GM12878 (cell line): ENCODE data around the gene MYL12A.

ENCODE experiments used
- HDAC6 ChIP-seq: fragments of 200-600 bp; sonication (generic); IDR thresholded peaks from one replicate; pipeline ENCODE4 v1.8.0; 2017; ENCODE audit warnings: antibody characterized with exemption; ENCODE audit not compliant: unreplicated experiment
- POLR2A ChIP-seq: IDR thresholded peaks from 2 replicates; pipeline ENCODE4 v1.6.1; 2011; ENCODE audit warnings: low read depth, mild to moderate bottlenecking, low read length
- RAD21 ChIP-seq: IDR thresholded peaks from 2 replicates; pipeline ENCODE4 v1.6.1; 2011; ENCODE audit warnings: mild to moderate bottlenecking, low read depth, low read length, moderate library complexity; ENCODE audit not compliant: insufficient read depth
- TF ChIP-seq, protein P1 (sequence below), 3 experiments: IDR thresholded peaks in 2 of 3; conservative IDR thresholded peaks in 1 of 3; 2 replicates each; pipeline ENCODE4 v1.5.1; 2011; ENCODE audit warnings: low read depth in 3 of 3, low read length in 3 of 3, mild to moderate bottlenecking in 3 of 3, control low read depth in 2 of 3, moderate library complexity in 2 of 3, inconsistent platforms in 1 of 3, mixed read lengths in 1 of 3; ENCODE audit not compliant: control insufficient read depth in 2 of 3, insufficient read depth in 1 of 3; ENCODE audit errors: extremely low read depth in 1 of 3

DNA sequence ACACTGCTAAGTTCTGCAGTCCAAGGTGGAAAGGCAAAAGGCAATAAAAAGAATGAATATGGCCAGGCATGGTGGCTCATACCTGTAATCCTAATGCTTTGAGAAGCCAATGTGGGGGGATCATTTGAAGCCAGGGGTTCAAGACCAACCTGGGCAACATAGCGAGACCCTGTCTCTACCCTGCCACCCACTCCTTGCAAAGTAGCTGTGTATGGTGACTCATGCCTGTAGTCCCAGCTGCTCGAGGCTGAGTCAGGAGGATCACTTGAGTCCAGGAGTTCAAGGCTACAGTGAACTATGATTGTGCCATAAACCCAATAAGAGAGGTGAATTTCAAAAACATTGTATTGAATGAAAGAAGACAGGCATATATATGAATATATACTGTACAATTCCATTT lies 16.8 kb downstream of the MYL12A start:
- TF ChIP-seq, protein P1, sequence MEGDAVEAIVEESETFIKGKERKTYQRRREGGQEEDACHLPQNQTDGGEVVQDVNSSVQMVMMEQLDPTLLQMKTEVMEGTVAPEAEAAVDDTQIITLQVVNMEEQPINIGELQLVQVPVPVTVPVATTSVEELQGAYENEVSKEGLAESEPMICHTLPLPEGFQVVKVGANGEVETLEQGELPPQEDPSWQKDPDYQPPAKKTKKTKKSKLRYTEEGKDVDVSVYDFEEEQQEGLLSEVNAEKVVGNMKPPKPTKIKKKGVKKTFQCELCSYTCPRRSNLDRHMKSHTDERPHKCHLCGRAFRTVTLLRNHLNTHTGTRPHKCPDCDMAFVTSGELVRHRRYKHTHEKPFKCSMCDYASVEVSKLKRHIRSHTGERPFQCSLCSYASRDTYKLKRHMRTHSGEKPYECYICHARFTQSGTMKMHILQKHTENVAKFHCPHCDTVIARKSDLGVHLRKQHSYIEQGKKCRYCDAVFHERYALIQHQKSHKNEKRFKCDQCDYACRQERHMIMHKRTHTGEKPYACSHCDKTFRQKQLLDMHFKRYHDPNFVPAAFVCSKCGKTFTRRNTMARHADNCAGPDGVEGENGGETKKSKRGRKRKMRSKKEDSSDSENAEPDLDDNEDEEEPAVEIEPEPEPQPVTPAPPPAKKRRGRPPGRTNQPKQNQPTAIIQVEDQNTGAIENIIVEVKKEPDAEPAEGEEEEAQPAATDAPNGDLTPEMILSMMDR (IDR thresholded peaks at IDR 0.05 in 2 of 3, conservative IDR thresholded peaks at IDR 0.05 in 1 of 3; ENCODE audit: control insufficient read depth in 2 of 3, extremely low read depth in 1 of 3, insufficient read depth in 1 of 3, low read depth in 3 of 3, low read length in 3 of 3), result no peak
- TF ChIP-seq HDAC6, result no peak
- TF ChIP-seq RAD21, result no peak
- TF ChIP-seq POLR2A, result no peak
